Testis (tissue), 2 donors: ENCODE data around the gene RFX2.

Experiments
- CTCF ChIP-seq, 3 experiments: fragments of 450-650 bp in 2 of 3; fragments of 200-600 bp in 1 of 3; sonication (generic) in 1 of 3; IDR thresholded peaks; one replicate each; pipeline ENCODE4 v1.5.1; 2016 to 2019; ENCODE audit warnings: antibody characterized with exemption in 3 of 3, mild to moderate bottlenecking in 2 of 3, moderate library complexity in 1 of 3
- POLR2A ChIP-seq: fragments of 450-650 bp; IDR thresholded peaks from one replicate; pipeline ENCODE4 v1.6.1; 2017; ENCODE audit warnings: antibody characterized with exemption, mild to moderate bottlenecking, moderate library complexity

DNA sequence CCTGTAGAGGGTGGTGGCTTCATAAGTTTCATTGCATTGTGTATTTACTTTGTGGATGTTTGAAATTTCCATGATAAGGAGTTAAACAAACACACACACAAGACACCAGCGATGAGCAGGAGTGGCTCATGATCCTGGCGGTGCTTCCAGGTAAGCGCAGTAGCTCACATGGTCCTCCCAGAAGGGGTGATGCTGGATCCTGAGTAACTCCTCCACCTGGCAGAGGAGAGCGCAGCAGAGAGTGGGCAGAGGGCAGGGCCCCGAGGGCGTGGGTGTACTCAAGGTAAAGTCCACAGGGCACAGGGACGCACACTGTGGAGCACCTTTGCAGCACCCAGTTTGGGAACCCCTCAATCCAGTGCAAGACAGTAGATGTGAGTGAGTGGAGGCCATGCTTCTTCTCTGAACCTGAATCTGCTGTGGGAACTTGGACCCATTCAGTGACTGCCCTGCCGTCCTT lies 54.0 kb downstream of the RFX2 start:
- TF ChIP-seq CTCF (IDR thresholded peaks at IDR 0.05) (no peak), POLR2A (no peak)
